Naive B cell (primary cell): ENCODE data around the gene DMGDH. TPM values are rescaled to one million over a fixed set of nuclear protein-coding genes. Genes with fewer than 3 reads are reported as not detected.

Source experiments
- ATAC-seq, 2 donors: fragments of 150-1000 bp; cut with Tn5 transposase; 2 replicates each; pipeline ENCODE4 v1.10.0; 2021; ENCODE audit warnings: low read depth in 2 of 2, mild to moderate bottlenecking in 2 of 2, moderate library complexity in 2 of 2
- DNase-seq: peaks from one replicate; pipeline ENCODE4 v3.0.0; 2022
- H3K27ac Mint-ChIP-seq, 6 donors: one replicate each; pipeline ENCODE4 v1.8.0; 2020 to 2022; ENCODE audit warnings: mild to moderate bottlenecking in 6 of 6, mixed read lengths in 6 of 6, moderate library complexity in 5 of 6, inconsistent platforms in 2 of 6
- H3K27me3 Mint-ChIP-seq, 3 donors: one replicate each; pipeline ENCODE4 v1.8.0; 2021 to 2022; ENCODE audit warnings: mixed read lengths in 3 of 3, mild to moderate bottlenecking in 1 of 3
- H3K36me3 Mint-ChIP-seq, 2 donors: one replicate each; pipeline ENCODE4 v1.8.0; 2020 to 2022; ENCODE audit warnings: mixed read lengths in 2 of 2, inconsistent platforms in 1 of 2, mild to moderate bottlenecking in 1 of 2
- H3K4me1 Mint-ChIP-seq, 3 donors: one replicate each; pipeline ENCODE4 v1.8.0; 2020 to 2022; ENCODE audit warnings: mixed read lengths in 3 of 3, inconsistent platforms in 1 of 3, mild to moderate bottlenecking in 1 of 3, moderate library complexity in 1 of 3
- H3K4me3 Mint-ChIP-seq, 8 donors: one replicate each; pipeline ENCODE4 v1.8.0; 2020 to 2022; ENCODE audit warnings: mild to moderate bottlenecking in 8 of 8, mixed read lengths in 8 of 8, moderate library complexity in 8 of 8, inconsistent platforms in 2 of 8
- H3K9me3 Mint-ChIP-seq, 7 donors: one replicate each; pipeline ENCODE4 v1.8.0; 2020 to 2022; ENCODE audit warnings: mixed read lengths in 7 of 7, mild to moderate bottlenecking in 5 of 7, inconsistent platforms in 2 of 7, moderate library complexity in 1 of 7
- polyA plus RNA-seq, 6 donors: library from polyadenylated mRNA; unstranded; fragments of 300-500 nt; fragmentation: Illumina TruSeq; gene quantifications; one replicate each; pipeline ENCODE4 v1.2.3, GENCODE V29; 2021; ENCODE audit warnings: low read depth in 6 of 6

Gene DMGDH
- polyA plus RNA-seq, 6 donors from 2014 or later = 0.20 to 2.4 TPM; not detected in 4

DNA sequence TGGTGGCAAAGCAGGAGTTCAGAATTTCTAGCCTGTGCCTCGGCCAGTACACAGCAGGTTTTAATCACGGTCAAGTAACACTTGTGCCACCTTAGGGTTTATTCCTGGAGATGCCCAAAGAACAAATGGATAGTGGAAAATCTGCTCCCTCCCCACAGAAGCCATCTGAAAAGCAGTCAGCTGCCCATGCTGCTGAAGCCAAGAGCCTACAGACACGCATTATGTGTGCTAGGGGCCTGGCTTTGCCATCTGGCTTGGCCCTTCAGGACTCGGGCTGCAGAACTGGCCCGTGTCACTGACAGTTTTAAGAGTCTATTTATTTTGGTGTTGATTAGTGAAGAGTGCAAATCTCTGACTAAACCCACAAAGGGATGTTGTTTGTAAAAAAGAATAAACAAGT, 95.5 kb downstream of the DMGDH start:
- Mint-ChIP-seq H3K4me3 (no peak overlapping the region), H3K36me3 (peaks cover 5 to 7% of the 10 kb centered on the region in 2 donors), H3K9me3 (peaks cover 0 to 5% (median 0%) of the 10 kb centered on the region in 7 donors), H3K27ac (peak overlapping the region in 1 of 6 donors; percentile 47), H3K4me1 (peaks cover 24 to 45% (median 38%) of the 10 kb centered on the region in 3 donors), H3K27me3 (no peaks in the 10 kb centered on the region)
- ATAC-seq (no peak), DNase-seq (no peak)

DNA sequence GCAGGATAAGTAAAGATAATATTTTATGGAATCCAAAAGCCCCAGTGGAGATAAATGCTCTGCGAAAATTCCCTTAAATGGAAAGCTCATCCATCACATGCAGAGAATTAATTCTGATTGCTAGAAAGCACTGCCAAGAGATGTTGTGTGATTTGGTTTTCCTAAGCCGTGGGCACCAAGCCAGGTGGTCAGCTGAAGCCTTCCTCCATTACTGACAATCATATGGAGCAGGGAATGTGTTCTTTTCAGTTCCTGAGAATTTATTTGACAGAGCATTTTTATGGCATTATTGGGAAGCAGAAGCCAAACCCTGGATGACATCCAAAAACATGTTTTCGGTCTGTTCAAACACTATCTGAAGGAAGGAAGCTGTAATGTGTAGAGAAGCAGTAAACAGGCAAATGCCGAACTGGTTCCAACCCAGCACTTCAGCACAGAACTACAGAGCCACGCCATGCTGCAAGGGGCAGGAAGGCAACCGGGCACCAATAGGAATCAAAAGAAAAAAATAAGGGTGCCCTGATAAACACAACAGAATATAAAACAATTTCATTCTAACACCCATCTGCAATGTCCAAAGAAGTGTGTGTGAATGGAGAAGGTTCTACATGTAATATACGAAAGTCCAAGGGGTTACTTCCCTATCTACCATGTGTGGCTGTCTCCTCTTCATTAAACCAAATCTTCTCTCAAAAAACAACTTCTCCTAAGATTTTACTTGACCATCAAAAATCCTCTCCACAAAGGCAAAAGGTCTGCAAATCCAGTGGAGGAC, 96.6 kb downstream of the DMGDH start:
- H3K36me3 Mint-ChIP-seq = peaks cover 5 to 7% of the 10 kb centered on the region in 2 donors
- DNase-seq (no peak), ATAC-seq (peak in 1 of 2 donors; percentile 21)
- no peaks in the 10 kb centered on the region for H3K27me3 Mint-ChIP-seq
- H3K27ac Mint-ChIP-seq = peak overlapping the region in 1 of 6 donors; percentile 34
- H3K9me3 Mint-ChIP-seq = peaks cover 0 to 5% (median 0%) of the 10 kb centered on the region in 7 donors
- H3K4me3 Mint-ChIP-seq = peak overlapping the region in 1 of 8 donors; percentile 11
- peaks cover 24 to 44% (median 35%) of the 10 kb centered on the region in 3 donors for H3K4me1 Mint-ChIP-seq

DNA sequence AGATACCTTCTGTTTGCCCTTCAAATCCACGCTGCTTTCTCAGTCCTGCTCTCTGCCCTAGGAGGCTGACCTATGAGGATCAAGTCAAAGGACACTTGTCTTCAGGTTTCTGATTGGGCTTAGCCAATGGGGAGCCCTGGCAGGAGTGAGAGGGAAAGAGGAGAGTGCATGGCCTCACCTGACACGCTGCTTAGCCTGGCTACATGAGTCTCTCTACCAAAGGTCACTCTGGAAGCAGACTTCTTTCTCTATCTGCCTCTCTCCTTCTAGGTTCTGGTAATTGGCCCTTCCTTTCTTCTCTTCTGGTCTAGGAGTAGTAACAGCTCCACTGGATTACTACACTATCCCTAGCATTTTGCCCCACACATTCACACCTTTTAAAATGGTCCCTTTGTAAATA, 97.5 kb downstream of the DMGDH start:
- Mint-ChIP-seq H3K27ac (no peak overlapping the region), H3K27me3 (no peaks in the 10 kb centered on the region), H3K4me1 (peaks cover 16 to 36% (median 26%) of the 10 kb centered on the region in 3 donors), H3K9me3 (no peaks in the 10 kb centered on the region), H3K4me3 (peak overlapping the region in 1 of 8 donors; percentile 8), H3K36me3 (no peaks in the 10 kb centered on the region)
- DNase-seq (no peak), ATAC-seq (no peak)

DNA sequence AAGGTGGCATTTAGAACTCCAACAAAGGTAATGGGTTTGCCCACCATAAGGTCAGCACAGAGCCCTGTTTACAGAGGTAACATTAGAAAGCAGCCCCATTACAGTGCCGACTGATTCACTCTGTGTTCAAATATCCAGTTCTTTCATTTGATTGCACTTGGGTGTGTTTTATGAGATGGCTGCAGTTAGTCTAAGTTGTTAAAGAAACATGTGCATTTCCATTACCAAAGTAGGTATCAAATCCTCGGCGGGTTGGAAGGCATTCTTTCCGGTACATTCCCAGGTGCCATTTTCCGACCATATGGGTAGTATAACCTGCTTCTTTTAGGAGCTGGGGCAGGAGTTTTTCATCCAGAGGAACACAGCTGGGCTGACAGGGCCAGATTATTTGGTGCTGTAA, 100.7 kb downstream of the DMGDH start:
- Mint-ChIP-seq H3K4me3 (no peak overlapping the region), H3K27me3 (no peaks in the 10 kb centered on the region), H3K9me3 (no peaks in the 10 kb centered on the region), H3K4me1 (peaks cover 12 to 15% (median 14%) of the 10 kb centered on the region in 3 donors), H3K36me3 (peaks cover 0 to 3% of the 10 kb centered on the region in 2 donors), H3K27ac (no peak overlapping the region)
- DNase-seq = no peak
- ATAC-seq = no peak

DNA sequence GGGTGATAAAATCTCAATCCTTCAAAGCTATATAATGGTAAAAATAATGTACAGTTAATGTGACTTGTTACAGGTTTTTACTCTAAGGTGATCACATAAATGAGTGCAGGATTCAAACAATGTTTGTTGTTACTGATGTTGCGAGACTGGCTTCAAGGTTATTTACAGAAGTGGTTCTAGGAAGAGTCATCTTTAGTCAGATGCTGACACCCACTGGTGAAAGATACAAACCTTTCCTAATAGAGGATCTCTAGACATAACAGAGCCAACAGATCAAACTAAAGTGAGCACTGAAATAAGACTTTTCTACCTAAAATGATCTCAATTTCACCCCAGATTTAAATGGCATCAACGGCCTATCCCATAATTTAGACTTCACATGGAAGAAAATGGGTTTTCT, 104.6 kb downstream of the DMGDH start:
- Mint-ChIP-seq H3K36me3 (peaks cover 0 to 3% of the 10 kb centered on the region in 2 donors), H3K27ac (no peak overlapping the region), H3K27me3 (no peaks in the 10 kb centered on the region), H3K4me1 (peaks cover under 1 to 2% (median 1%) of the 10 kb centered on the region in 3 donors), H3K9me3 (no peaks in the 10 kb centered on the region), H3K4me3 (no peak overlapping the region)
- DNase-seq (peak; percentile 48), ATAC-seq (peak; percentile 76 to 89)

DNA sequence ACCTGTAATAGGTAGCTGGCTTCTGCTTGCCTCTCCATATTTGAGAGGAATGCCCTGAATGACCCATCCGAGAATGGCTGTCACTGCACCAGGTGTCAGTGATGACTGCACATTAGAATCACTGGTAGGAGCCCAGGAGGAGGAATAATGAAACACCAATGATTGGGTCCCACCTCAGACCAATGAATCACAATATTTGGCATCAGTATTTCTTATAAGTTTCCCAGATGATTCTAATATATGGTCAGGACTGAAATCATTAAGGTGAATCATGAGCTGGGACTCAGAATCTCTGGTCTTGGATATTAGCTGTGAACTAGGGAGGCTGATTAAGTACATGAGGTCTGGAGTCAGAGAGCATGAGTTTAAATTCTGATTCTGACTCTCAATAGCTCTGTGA, 107.7 kb downstream of the DMGDH start:
- Mint-ChIP-seq H3K9me3 (no peaks in the 10 kb centered on the region), H3K36me3 (peaks cover 0 to 3% of the 10 kb centered on the region in 2 donors), H3K27me3 (no peaks in the 10 kb centered on the region), H3K27ac (peak overlapping the region in 1 of 6 donors; percentile 2), H3K4me1 (peaks cover 10 to 14% (median 11%) of the 10 kb centered on the region in 3 donors), H3K4me3 (no peak overlapping the region)
- ATAC-seq = no peak
- no peak for DNase-seq

DNA sequence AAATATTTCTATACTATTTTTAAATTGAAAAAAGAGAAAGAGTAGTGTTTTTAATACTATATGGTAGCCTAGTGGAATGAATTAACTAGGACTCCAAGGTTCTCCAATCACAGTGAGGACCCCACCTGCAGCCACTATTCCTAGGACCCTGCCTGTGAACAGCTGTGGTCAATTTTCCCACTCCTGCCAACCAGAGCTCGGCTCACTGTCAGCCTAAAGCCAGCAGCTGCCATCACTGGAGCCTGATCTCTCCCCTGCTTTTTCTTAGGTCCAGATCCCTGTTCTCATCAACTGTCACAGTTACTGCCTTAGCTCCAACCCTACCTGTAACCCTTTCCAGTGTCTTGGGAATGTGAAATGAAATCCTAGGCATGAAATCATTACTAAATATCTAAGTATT, 109.7 kb downstream of the DMGDH start:
- peaks cover 10 to 14% (median 11%) of the 10 kb centered on the region in 3 donors for H3K4me1 Mint-ChIP-seq
- H3K27me3 Mint-ChIP-seq = no peaks in the 10 kb centered on the region
- H3K36me3 Mint-ChIP-seq = peaks cover 5 to 7% of the 10 kb centered on the region in 2 donors
- no peak for ATAC-seq
- peak overlapping the region in 1 of 6 donors; percentile 19 for H3K27ac Mint-ChIP-seq
- H3K4me3 Mint-ChIP-seq = no peak overlapping the region
- no peaks in the 10 kb centered on the region for H3K9me3 Mint-ChIP-seq
- DNase-seq = no peak

DNA sequence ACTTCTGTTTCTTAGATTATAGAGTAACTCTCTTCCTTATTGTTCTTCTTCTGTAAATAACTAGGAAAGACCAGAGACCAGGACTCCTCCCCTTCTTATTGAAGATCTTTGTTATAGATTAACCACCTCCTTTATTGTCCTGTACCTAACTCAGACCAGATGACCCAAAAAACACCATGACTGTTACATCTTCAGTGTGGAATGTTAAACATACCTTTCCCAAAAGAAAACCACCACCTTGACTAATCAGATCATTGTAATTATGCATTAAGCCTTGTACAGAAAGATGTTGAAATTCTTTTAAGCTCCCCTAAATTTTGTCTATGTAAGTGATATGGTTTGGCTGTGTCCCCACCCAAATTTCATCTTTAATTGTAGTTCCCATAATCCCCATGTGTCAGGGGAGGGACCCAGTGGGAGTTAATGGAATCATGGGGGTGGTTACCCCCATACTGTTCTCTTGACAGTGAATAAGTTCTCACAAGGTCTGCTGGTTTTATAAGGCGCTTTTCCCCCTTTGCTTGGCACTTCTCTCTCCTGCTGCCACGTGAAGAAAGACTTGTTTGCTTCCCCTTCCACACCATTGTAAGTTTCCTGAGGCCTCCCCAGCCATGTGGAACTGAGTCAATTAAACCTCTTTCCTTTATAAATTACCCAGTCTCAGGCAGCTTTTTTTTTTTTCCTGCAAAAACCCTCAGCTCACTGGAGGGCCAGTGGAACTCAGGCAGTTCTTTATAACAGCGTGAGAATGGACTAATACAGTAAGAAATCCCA, 110.6 kb downstream of the DMGDH start:
- Mint-ChIP-seq H3K27ac (no peak overlapping the region), H3K4me1 (peaks cover 10 to 14% (median 11%) of the 10 kb centered on the region in 3 donors), H3K27me3 (no peaks in the 10 kb centered on the region), H3K36me3 (peaks cover 3 to 5% of the 10 kb centered on the region in 2 donors), H3K4me3 (no peak overlapping the region), H3K9me3 (no peaks in the 10 kb centered on the region)
- DNase-seq (no peak), ATAC-seq (no peak)

DNA sequence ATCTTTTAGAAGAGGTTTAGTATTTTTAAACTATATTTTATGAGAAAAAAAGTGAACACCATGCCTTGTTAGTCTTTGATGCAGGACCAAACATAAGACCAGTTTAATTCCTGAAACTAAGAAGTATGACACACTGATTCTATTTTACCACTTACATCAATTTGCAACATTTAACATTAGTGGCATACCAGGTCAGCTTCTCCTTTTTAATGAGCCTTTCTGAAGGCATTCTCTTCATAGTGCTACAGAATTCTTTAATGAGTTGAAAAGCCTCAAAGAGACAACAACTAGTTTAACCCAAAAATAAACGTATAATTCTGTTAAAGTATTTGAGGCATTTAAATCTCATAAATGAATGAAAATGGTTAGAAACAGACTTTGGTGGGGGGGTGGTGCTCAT, 112.6 kb downstream of the DMGDH start:
- H3K9me3 Mint-ChIP-seq = no peaks in the 10 kb centered on the region
- H3K4me1 Mint-ChIP-seq = peaks cover 10 to 20% (median 11%) of the 10 kb centered on the region in 3 donors
- H3K4me3 Mint-ChIP-seq = no peak overlapping the region
- DNase-seq (no peak), ATAC-seq (no peak)
- peaks cover 3 to 5% of the 10 kb centered on the region in 2 donors for H3K36me3 Mint-ChIP-seq
- no peaks in the 10 kb centered on the region for H3K27me3 Mint-ChIP-seq
- no peak overlapping the region for H3K27ac Mint-ChIP-seq

DNA sequence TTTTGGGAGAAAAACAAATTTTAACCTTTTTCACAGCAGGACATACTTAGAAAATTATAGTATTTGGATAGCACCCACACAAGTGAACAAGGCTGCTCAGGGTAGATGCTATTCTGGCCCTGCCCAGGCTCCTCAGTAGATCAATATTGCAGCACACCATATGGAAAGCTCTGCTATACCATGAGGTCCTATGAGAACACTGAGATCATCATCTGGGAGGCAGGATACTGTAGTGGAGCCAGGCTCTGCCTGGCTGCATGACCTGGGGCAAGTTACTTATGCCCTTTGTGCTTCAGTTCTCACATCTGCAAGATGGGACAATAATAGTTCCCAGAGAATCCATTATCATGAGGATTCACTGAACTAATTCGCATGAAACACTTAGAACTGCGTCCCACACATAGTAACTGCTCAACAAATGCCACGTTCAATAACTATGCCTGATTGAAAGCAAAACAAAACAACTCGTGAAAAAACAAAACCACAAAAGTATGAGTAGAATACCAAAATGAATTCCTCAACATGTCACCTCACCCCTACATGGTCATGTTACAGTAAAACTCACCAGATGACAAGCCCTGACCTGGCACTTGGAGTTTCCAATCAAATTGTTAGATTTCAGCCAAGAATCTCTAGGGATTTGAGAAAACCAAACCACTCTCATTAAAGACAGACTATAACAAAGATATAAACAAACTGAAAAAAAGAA, 116.2 kb downstream of the DMGDH start:
- no peak overlapping the region for H3K27ac Mint-ChIP-seq
- H3K27me3 Mint-ChIP-seq = no peaks in the 10 kb centered on the region
- H3K4me3 Mint-ChIP-seq = no peak overlapping the region
- H3K9me3 Mint-ChIP-seq = no peaks in the 10 kb centered on the region
- no peak for ATAC-seq
- H3K4me1 Mint-ChIP-seq = peaks cover 2 to 20% (median 4%) of the 10 kb centered on the region in 3 donors
- peaks cover 12 to 14% of the 10 kb centered on the region in 2 donors for H3K36me3 Mint-ChIP-seq
- DNase-seq = no peak

Other genes with a start within 250 kb of the DMGDH start
- 1 to 10 TPM; 4.1 to 6.8 (median 5.4) TPM for gene ARSB, start 84.4 kb downstream of the DMGDH start, polyA plus RNA-seq
- not detected for gene BHMT2, start 93 bp upstream of the DMGDH start, polyA plus RNA-seq
- gene BHMT, start 42.1 kb upstream of the DMGDH start, polyA plus RNA-seq = not detected
- gene JMY, start 166.5 kb upstream of the DMGDH start, polyA plus RNA-seq = 1 to 10 TPM; 3.1 to 5.2 (median 4.6) TPM